GM12878 (cell line): ENCODE measurements around the gene CCDC3. TPM values are rescaled to one million over a fixed set of nuclear protein-coding genes. Genes with fewer than 3 reads are reported as not detected.

Experiments
- ATAC-seq: fragments of 200-7000 bp; cut with Tn5 transposase; 3 replicates; pipeline ENCODE4 v1.9.1; 2020; ENCODE audit warnings: mild to moderate bottlenecking, moderate library complexity
- BruUV-seq: library from RNA; stranded (reverse); fragments of 400-500 nt; replicated peaks from 2 replicates; lab custom pipeline; 2021; lab: Mats Ljungman, UMichigan
- CTCF ChIA-PET: fragments of 300-600 bp; sonication (Branson Sonifier 250); formaldehyde crosslinking; extraction: SDS; loops from one replicate; lab custom pipeline; 2021; ENCODE audit warnings: inconsistent platforms; lab: Yijun Ruan, JAX
- POLR2A ChIA-PET: fragments of 350-600 bp; formaldehyde crosslinking; extraction: SDS; loops from one replicate; lab custom pipeline; 2021; ENCODE audit warnings: inconsistent platforms; lab: Charles Lee
- RAD21 ChIA-PET: fragments of 300-600 bp; sonication (Branson Sonifier 250); formaldehyde crosslinking; loops from one replicate; lab custom pipeline; 2023; ENCODE audit warnings: antibody characterized with exemption; ENCODE audit not compliant: unreplicated experiment; lab: Charles Lee
- SMC1A ChIA-PET: fragments of 300-600 bp; sonication (Branson Sonifier 250); formaldehyde crosslinking; loops from one replicate; lab custom pipeline; 2023; ENCODE audit not compliant: unreplicated experiment, uncharacterized antibody; lab: Charles Lee
- DNase-seq: peaks from one replicate; pipeline ENCODE4 v3.0.0-alpha.2; 2011; ENCODE audit warnings: low read depth, low spot score
- FAIRE-seq: peaks from 3 replicates; lab custom pipeline; 2011; peaks lifted over from hg19 to GRCh38; lab: Jason Lieb, UNC
- H2AFZ ChIP-seq: 2 replicates; pipeline ENCODE4 v1.6.0; 2011; ENCODE audit warnings: low read depth, low read length, control low read depth; ENCODE audit not compliant: control insufficient read depth
- H3K27ac ChIP-seq: 2 replicates; pipeline ENCODE4 v1.5.1; 2011; ENCODE audit warnings: control low read depth; ENCODE audit not compliant: control insufficient read depth, insufficient read depth
- H3K27me3 ChIP-seq, 2 experiments: replicated peaks in 1 of 2; 2 replicates each; pipeline versions ENCODE4 v1.6.0 to v1.6.1; 2011; ENCODE audit warnings: low read length in 1 of 2; ENCODE audit not compliant: control insufficient read depth in 2 of 2, insufficient read depth in 2 of 2
- H3K36me3 ChIP-seq, 2 experiments: 2 replicates each; pipeline ENCODE4 v1.5.1; 2011; ENCODE audit warnings: low read length in 1 of 2; ENCODE audit not compliant: control insufficient read depth in 2 of 2, insufficient read depth in 2 of 2
- H3K4me1 ChIP-seq: 2 replicates; pipeline ENCODE4 v1.6.1; 2011; ENCODE audit warnings: mild to moderate bottlenecking, low read length, moderate library complexity, mixed read lengths; ENCODE audit not compliant: control insufficient read depth, insufficient read depth
- H3K4me2 ChIP-seq: 2 replicates; pipeline ENCODE4 v1.6.0; 2011; ENCODE audit warnings: control low read depth; ENCODE audit not compliant: control insufficient read depth, insufficient read depth
- H3K4me3 ChIP-seq: fragments of 200-600 bp; sonication (generic); 2 replicates; pipeline ENCODE4 v1.5.1; 2016
- H3K79me2 ChIP-seq: 2 replicates; pipeline ENCODE4 v1.6.0; 2011; ENCODE audit warnings: low read length; ENCODE audit not compliant: control insufficient read depth, insufficient read depth
- H3K9ac ChIP-seq: 2 replicates; pipeline ENCODE4 v1.8.0; 2011; ENCODE audit warnings: low read length, control low read depth, mixed read lengths; ENCODE audit not compliant: control insufficient read depth, insufficient read depth
- H3K9me3 ChIP-seq: replicated peaks from 3 replicates; pipeline ENCODE4 v1.5.1; 2011; ENCODE audit warnings: mild to moderate bottlenecking, low read length; ENCODE audit not compliant: control insufficient read depth, insufficient read depth
- H4K20me1 ChIP-seq: 2 replicates; pipeline ENCODE4 v1.6.0; 2011; ENCODE audit not compliant: control insufficient read depth, insufficient read depth
- SPI1 ChIP-seq: IDR thresholded peaks from 2 replicates; pipeline ENCODE4 v1.6.1; 2011; ENCODE audit warnings: low read depth, mild to moderate bottlenecking, low read length, moderate library complexity, borderline replicate concordance; ENCODE audit not compliant: insufficient read depth
- WGBS: methylation state at CpG from one replicate; pipeline ENCODE4 v1.1.6; 2016; ENCODE audit warnings: low lambda C conversion rate; ENCODE audit not compliant: insufficient replicate concordance, insufficient coverage; ENCODE audit errors: missing lambda C conversion rate; 5-methylcytosine and 5-hydroxymethylcytosine counted together
- in situ Hi-C: fragments of 300-500 bp; cut with MboI; formaldehyde crosslinking; loops from 9 replicates; pipeline ENCODE4 v1.14.3; 2018; ENCODE audit warnings: mixed read lengths
- intact Hi-C: fragments of 100-400 bp; cut with micrococcal nuclease; formaldehyde crosslinking; loops from one replicate; pipeline ENCODE4 v1.14.2; 2022; ENCODE audit not compliant: unreplicated experiment
- polyA plus RNA-seq, 11 experiments: library from polyadenylated mRNA; depleted of rRNA in 4 of 11; unstranded in 6 of 11; stranded (reverse) in 5 of 11; fragments of >200 nt; fragmentation: Nextera tagmentation in 4 of 11; fragmentation: Illumina TruSeq in 1 of 11; extraction: Ambion mirVana in 4 of 11; extraction: Trizol in 1 of 11; gene quantifications; 1 replicate in 1 of 11; 2 replicates in 10 of 11; pipeline versions ENCODE4 v1.2.1 to v1.2.3, GENCODE V29; 2011 to 2016; ENCODE audit warnings: inconsistent platforms in 2 of 11, missing spikeins in 2 of 11, low read depth in 1 of 11
- total RNA-seq, 4 experiments: library from RNA; depleted of rRNA in 3 of 4; stranded (reverse); fragments of >200 nt in 3 of 4; fragmentation: Illumina TruSeq in 1 of 4; extraction: Trizol in 1 of 4; gene quantifications; 2 replicates each; pipeline versions ENCODE4 v1.2.1 to v1.2.3, GENCODE V29; 2013 to 2021
- TF ChIP-seq, protein P1 (sequence below): fragments of 450-650 bp; IDR thresholded peaks from 2 replicates; pipeline ENCODE4 v1.6.1; 2016; ENCODE audit warnings: mild to moderate bottlenecking, moderate library complexity, borderline replicate concordance
- TF ChIP-seq, protein P2 (sequence below): fragments of 150-350 bp; IDR thresholded peaks from 2 replicates; pipeline ENCODE4 v1.6.1; 2016; ENCODE audit warnings: low read depth, low read length

CCDC3 gene
- total and polyA plus RNA-seq, 10 of the 15 experiments (the other 5 are each of a cell fraction or from before 2014, with no cell fraction given) = 0.08 TPM; not detected in 9

DNA sequence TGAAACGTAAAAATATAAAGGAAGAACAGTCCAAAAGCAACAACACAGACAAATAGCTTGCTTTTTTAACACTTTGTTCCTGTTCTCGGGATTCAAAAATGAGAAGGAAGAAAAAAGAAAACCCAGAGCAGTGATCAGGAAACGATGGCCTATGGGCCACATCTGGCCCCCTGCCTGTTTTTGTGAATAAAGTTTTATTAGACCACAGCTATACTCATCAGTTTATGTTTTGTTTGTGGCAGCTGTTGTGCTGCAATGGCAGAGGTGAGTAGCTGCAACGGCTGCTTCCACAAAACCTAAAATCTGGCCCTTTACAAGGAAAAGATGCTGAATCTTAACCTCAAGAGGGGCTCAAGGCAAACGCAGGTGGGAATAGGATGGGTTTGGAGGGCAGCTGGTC, 96.4 kb downstream of the CCDC3 start (continued):
- TF ChIP-seq, protein P1, sequence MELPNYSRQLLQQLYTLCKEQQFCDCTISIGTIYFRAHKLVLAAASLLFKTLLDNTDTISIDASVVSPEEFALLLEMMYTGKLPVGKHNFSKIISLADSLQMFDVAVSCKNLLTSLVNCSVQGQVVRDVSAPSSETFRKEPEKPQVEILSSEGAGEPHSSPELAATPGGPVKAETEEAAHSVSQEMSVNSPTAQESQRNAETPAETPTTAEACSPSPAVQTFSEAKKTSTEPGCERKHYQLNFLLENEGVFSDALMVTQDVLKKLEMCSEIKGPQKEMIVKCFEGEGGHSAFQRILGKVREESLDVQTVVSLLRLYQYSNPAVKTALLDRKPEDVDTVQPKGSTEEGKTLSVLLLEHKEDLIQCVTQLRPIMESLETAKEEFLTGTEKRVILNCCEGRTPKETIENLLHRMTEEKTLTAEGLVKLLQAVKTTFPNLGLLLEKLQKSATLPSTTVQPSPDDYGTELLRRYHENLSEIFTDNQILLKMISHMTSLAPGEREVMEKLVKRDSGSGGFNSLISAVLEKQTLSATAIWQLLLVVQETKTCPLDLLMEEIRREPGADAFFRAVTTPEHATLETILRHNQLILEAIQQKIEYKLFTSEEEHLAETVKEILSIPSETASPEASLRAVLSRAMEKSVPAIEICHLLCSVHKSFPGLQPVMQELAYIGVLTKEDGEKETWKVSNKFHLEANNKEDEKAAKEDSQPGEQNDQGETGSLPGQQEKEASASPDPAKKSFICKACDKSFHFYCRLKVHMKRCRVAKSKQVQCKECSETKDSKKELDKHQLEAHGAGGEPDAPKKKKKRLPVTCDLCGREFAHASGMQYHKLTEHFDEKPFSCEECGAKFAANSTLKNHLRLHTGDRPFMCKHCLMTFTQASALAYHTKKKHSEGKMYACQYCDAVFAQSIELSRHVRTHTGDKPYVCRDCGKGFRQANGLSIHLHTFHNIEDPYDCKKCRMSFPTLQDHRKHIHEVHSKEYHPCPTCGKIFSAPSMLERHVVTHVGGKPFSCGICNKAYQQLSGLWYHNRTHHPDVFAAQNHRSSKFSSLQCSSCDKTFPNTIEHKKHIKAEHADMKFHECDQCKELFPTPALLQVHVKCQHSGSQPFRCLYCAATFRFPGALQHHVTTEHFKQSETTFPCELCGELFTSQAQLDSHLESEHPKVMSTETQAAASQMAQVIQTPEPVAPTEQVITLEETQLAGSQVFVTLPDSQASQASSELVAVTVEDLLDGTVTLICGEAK = peak; percentile 54; the same call in 1 of the 2 replicates
- no peak for TF ChIP-seq SPI1
- TF ChIP-seq, all 136 proteins: peak for 1

DNA sequence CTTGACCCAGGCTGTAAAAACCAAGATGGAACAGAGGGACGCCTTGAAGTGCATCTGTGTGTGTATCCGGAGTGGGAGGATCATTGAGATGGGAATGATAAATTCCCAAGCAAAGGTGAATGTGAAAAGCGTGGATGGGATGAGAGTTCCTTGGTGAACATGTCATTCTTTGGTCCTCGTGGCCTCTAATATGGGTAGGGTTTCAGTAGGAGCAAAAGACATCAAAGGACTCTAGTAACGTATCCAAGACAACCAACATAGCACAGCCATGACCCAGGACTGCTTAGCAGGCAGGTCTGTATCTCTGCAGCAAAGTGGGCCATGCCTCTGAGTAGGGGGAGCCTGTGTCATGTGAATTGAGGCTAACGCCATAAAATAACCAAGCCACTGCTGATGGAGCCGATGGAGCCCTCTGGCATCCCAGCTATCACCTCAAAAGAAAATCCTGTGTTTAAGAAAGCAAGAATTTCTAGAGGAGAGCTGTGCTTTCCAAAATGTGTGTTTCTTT, 98.6 kb downstream of the CCDC3 start:
- no peaks in the 10 kb centered on the region for H4K20me1 ChIP-seq
- 0 out of 4 replicates have a peak, but pooled peaks cover 0 to 1% of the 10 kb centered on the region in 2 experiments for H3K27me3 ChIP-seq
- ChIA-PET SMC1A (interaction anchor here (1.1 to 1.7 kb wide), 2 partner anchors 82 to 688 kb away, joined by 3 to 15 read pairs; no protein-coding TSS in a partner anchor), CTCF (interaction anchor here (0.7 to 2.4 kb wide), 18 partner anchors 9 to 691 kb away, joined by 3 to 23 read pairs (median 4); no protein-coding TSS in a partner anchor), RAD21 (no interaction called here), POLR2A (no interaction called here)
- no peaks in the 10 kb centered on the region for H3K36me3 ChIP-seq
- in situ Hi-C loops (loop anchor here (10.0 kb wide), 1 partner anchor 688 kb away; no protein-coding TSS in a partner anchor), intact Hi-C loops (loop anchor here (2.0 to 10.0 kb wide), 4 partner anchors 118 to 650 kb away; no protein-coding TSS in a partner anchor)
- no peak overlapping the region for H3K4me2 ChIP-seq
- no peaks in the 10 kb centered on the region for H3K9me3 ChIP-seq
- FAIRE-seq (no peak), DNase-seq (no peak), ATAC-seq (no peak)
- no peak overlapping the region for H3K4me3 ChIP-seq
- no peak overlapping the region for H3K9ac ChIP-seq
- WGBS = 50% methylated on average over 7 of the region's 7 CpGs
- no peaks in the 10 kb centered on the region for H3K4me1 ChIP-seq
- no peaks in the 10 kb centered on the region for H3K79me2 ChIP-seq
- TF ChIP-seq, protein P2, sequence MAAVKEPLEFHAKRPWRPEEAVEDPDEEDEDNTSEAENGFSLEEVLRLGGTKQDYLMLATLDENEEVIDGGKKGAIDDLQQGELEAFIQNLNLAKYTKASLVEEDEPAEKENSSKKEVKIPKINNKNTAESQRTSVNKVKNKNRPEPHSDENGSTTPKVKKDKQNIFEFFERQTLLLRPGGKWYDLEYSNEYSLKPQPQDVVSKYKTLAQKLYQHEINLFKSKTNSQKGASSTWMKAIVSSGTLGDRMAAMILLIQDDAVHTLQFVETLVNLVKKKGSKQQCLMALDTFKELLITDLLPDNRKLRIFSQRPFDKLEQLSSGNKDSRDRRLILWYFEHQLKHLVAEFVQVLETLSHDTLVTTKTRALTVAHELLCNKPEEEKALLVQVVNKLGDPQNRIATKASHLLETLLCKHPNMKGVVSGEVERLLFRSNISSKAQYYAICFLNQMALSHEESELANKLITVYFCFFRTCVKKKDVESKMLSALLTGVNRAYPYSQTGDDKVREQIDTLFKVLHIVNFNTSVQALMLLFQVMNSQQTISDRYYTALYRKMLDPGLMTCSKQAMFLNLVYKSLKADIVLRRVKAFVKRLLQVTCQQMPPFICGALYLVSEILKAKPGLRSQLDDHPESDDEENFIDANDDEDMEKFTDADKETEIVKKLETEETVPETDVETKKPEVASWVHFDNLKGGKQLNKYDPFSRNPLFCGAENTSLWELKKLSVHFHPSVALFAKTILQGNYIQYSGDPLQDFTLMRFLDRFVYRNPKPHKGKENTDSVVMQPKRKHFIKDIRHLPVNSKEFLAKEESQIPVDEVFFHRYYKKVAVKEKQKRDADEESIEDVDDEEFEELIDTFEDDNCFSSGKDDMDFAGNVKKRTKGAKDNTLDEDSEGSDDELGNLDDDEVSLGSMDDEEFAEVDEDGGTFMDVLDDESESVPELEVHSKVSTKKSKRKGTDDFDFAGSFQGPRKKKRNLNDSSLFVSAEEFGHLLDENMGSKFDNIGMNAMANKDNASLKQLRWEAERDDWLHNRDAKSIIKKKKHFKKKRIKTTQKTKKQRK = no peak
- no TSS peak for BruUV-seq
- no peak overlapping the region for H3K27ac ChIP-seq
- no peak overlapping the region for H2AFZ ChIP-seq
